Ovary (tissue), 9 donors: ENCODE data around the gene SPACA4. TPM values are rescaled to one million over a fixed set of nuclear protein-coding genes. Genes with fewer than 3 reads are reported as not detected.

Experiments
- DNase-seq, 5 donors: peaks; one replicate each; pipeline ENCODE4 v3.0.0-alpha.2; 2019 to 2020
- H3K27ac ChIP-seq, 2 donors: fragments of 200-600 bp; one replicate each; pipeline versions ENCODE4 v1.5.1 to v1.8.0; 2019 to 2022
- H3K27me3 ChIP-seq: fragments of 200-600 bp; one replicate; pipeline ENCODE4 v1.8.0; 2022
- H3K36me3 ChIP-seq: fragments of 200-600 bp; sonication (generic); one replicate; pipeline ENCODE4 v1.5.1; 2019
- H3K4me1 ChIP-seq: one replicate; pipeline ENCODE4 v1.8.1; 2013; ENCODE audit warnings: mild to moderate bottlenecking, moderate library complexity; ENCODE audit not compliant: insufficient read depth
- H3K4me3 ChIP-seq: fragments of 200-600 bp; sonication (generic); one replicate; pipeline ENCODE4 v1.5.1; 2017
- H3K9me3 ChIP-seq, 2 donors: fragments of 200-600 bp in 1 of 2; sonication (generic) in 1 of 2; one replicate each; pipeline versions ENCODE4 v1.5.1 to v1.8.1; 2013 to 2019; ENCODE audit warnings: mild to moderate bottlenecking in 1 of 2, moderate library complexity in 1 of 2
- CTCF ChIP-seq, 3 donors: fragments of 450-650 bp in 2 of 3; fragments of 200-600 bp in 1 of 3; IDR thresholded peaks; one replicate each; pipeline versions ENCODE4 v1.5.1 to v1.8.0; 2016 to 2022; ENCODE audit warnings: antibody characterized with exemption in 3 of 3, mild to moderate bottlenecking in 1 of 3
- EP300 ChIP-seq: sonication (generic); formaldehyde crosslinking; IDR thresholded peaks from one replicate; pipeline ENCODE4 v1.6.1; 2017; ENCODE audit warnings: antibody characterized with exemption
- POLR2A ChIP-seq: fragments of 450-650 bp; IDR thresholded peaks from one replicate; pipeline ENCODE4 v1.6.1; 2017; ENCODE audit warnings: antibody characterized with exemption, mild to moderate bottlenecking, moderate library complexity
- WGBS, 3 donors: extraction: QIAGEN DNeasy Blood & Tissue Kit in 1 of 3; methylation state at CpG; one replicate each; pipeline versions ENCODE4 v1.1.5 to v1.1.7; 2013 to 2017; 5-methylcytosine and 5-hydroxymethylcytosine counted together
- intact Hi-C, 4 donors: fragments of 100-400 bp; cut with DNase I; formaldehyde crosslinking; loops; one replicate each; pipeline versions ENCODE4 v1.11.0 to v1.15.1; 2022 to 2023
- polyA plus RNA-seq, 2 donors: library from polyadenylated mRNA; stranded (reverse); fragments of 200-250 nt in 1 of 2; fragments of 350-450 nt in 1 of 2; fragmentation: Illumina TruSeq in 1 of 2; extraction: RNeasy Lipid Tissue Mini Kit (QIAGEN cat#74804) in 1 of 2; gene quantifications; one replicate each; pipeline ENCODE4 v1.2.3, GENCODE V29; 2013 to 2014
- total RNA-seq, 7 donors: library from RNA; depleted of rRNA in 2 of 7; stranded (reverse); fragments of >200 nt in 2 of 7; fragmentation: NEBNext Ultra II Directional in 3 of 7; extraction: Animal tissue kit (Norgen Biotek cat#: 25700) in 3 of 7; gene quantifications; one replicate each; pipeline versions ENCODE4 v1.1.0 to v1.2.4, GENCODE V29; 2016 to 2023
- donor health status: DM: no; HTN: no; CAD: no; lungs with moderate emphysema.
- donor health status: DM: no; HTN: no; CAD: no.
- donor health status: Bipolar disorder and iron deficiency.
- donor health status: DM: yes; HTN: yes; CAD: no.
- donor health status: DM: no; HTN: no; CAD: no.
- donor health status: DM: yes; HTN: yes; CAD: no.

The SPACA4 gene
- total and polyA plus RNA-seq, 9 donors: not detected

GRCh38 chr19:48598996-48599700, 7.4 kb upstream of the SPACA4 start:
- 38 to 47% (median 46%) methylated on average over 24 to 30 of the region's 30 CpGs for WGBS, 3 donors
- Histone ChIP-seq H3K27ac (no peak overlapping the region), H3K4me3 (no peak overlapping the region), H3K27me3 (no peaks in the 10 kb centered on the region), H3K4me1 (no peaks in the 10 kb centered on the region), H3K9me3 (no peaks in the 10 kb centered on the region), H3K36me3 (no peaks in the 10 kb centered on the region)
- TF ChIP-seq EP300 (no peak), POLR2A (no peak), CTCF (IDR thresholded peaks at IDR 0.05) (no peak)
- no peak for DNase-seq
- intact Hi-C loops: loop anchor here in 2 of 4 donors (10.0 kb wide), 1 partner anchor 104 kb away; no protein-coding TSS in a partner anchor

GRCh38 chr19:48600679-48601417, 5.7 kb upstream of the SPACA4 start:
- intact Hi-C loops: no loop called here
- no peaks in the 10 kb centered on the region for H3K4me1 ChIP-seq
- TF ChIP-seq EP300: no peak
- no peak for TF ChIP-seq POLR2A
- no peak for TF ChIP-seq CTCF (IDR thresholded peaks at IDR 0.05)
- no peaks in the 10 kb centered on the region for H3K36me3 ChIP-seq
- no peaks in the 10 kb centered on the region for H3K9me3 ChIP-seq
- H3K27ac ChIP-seq: no peak overlapping the region
- no peak for DNase-seq
- WGBS, 3 donors: 76 to 84% (median 80%) methylated on average over 21 of the region's 21 CpGs
- H3K27me3 ChIP-seq: no peaks in the 10 kb centered on the region
- no peak overlapping the region for H3K4me3 ChIP-seq

GRCh38 chr19:48603001-48603400, 3.5 kb upstream of the SPACA4 start:
- Histone ChIP-seq H3K27ac (no peak overlapping the region), H3K4me3 (no peak overlapping the region), H3K36me3 (no peaks in the 10 kb centered on the region), H3K27me3 (no peaks in the 10 kb centered on the region), H3K9me3 (no peaks in the 10 kb centered on the region), H3K4me1 (no peaks in the 10 kb centered on the region)
- WGBS, 3 donors: 72 to 81% (median 72%) methylated on average over 9 of the region's 9 CpGs
- TF ChIP-seq POLR2A (no peak), EP300 (no peak), CTCF (IDR thresholded peaks at IDR 0.05) (no peak)
- DNase-seq: no peak
- intact Hi-C loops: no loop called here

- H3K4me3 ChIP-seq: no peak overlapping the region
- TF ChIP-seq EP300 (no peak), CTCF (IDR thresholded peaks at IDR 0.05) (no peak), POLR2A (no peak)
- 85 to 88% (median 87%) methylated on average over 38 to 39 of the region's 39 CpGs for WGBS, 3 donors
- no peaks in the 10 kb centered on the region for H3K4me1 ChIP-seq
- no peaks in the 10 kb centered on the region for H3K9me3 ChIP-seq
- intact Hi-C loops: no loop called here
- H3K36me3 ChIP-seq: no peaks in the 10 kb centered on the region
- H3K27ac ChIP-seq: no peak overlapping the region
- no peak for DNase-seq
- no peaks in the 10 kb centered on the region for H3K27me3 ChIP-seq
Measured at GRCh38 chr19:48603449-48603848, 3.1 kb upstream of the SPACA4 start.
